ENCODE data around the gene RETREG1.
A peak's percentile ranks its signal among the peaks of the same experiment; 100 is the strongest.

DNA sequence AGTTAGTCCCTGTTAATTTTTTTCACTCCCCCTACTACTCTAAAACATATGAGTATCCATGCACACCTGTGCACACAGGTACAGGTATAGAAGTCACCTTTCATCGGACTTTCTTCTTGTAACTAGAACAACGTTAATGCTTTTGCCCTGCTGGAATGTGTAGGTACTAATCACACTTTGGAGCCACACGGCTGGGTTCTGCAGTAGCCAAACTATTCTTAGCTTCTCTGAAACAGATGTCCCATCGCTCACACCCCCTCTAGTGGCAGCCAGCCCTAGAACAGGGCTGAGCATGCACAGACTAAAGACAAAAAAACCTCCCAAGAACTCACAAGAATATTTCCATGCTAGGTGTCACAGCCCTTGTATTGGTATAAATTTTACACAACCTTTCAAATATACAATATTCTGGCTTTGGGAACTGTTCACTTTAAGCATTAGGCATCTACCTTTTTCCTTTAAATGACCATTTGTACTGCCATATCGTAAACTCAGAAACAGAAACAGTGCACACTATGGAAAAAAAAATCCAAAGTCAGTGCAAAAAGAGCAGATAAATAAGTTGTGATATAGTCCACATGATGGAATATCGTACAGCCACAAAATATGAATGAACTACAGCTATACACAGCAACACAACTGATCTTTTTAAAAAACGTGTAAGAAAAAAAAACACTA is 64.0 kb downstream of the RETREG1 start:
- TF ChIP-seq CTCF (IDR thresholded peaks at IDR 0.05) (peak; percentile 90), EZH2phosphoT487 (IDR thresholded peaks at IDR 0.05; ENCODE audit: borderline replicate concordance, low read depth) (no peak), TEAD4 (IDR thresholded peaks at IDR 0.05; ENCODE audit: borderline replicate concordance, insufficient read depth) (no peak), POLR2AphosphoS5 (IDR thresholded peaks at IDR 0.05; ENCODE audit: low read depth, low read length) (no peak), REST (IDR thresholded peaks at IDR 0.05; ENCODE audit: low read depth, low read length) (no peak)
- TF ChIP-seq, protein P1, sequence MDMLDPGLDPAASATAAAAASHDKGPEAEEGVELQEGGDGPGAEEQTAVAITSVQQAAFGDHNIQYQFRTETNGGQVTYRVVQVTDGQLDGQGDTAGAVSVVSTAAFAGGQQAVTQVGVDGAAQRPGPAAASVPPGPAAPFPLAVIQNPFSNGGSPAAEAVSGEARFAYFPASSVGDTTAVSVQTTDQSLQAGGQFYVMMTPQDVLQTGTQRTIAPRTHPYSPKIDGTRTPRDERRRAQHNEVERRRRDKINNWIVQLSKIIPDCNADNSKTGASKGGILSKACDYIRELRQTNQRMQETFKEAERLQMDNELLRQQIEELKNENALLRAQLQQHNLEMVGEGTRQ (IDR thresholded peaks at IDR 0.05; ENCODE audit: borderline replicate concordance, low read depth, low read length): no peak

Data from SK-N-SH (cell line).